ENCODE measurements around the gene PPM1E. TPM values are rescaled to one million over a fixed set of nuclear protein-coding genes. Genes with fewer than 3 reads are reported as not detected.

Gene PPM1E
- total and polyA plus RNA-seq, 2 experiments from 2014 or later: 0.42 to 0.77 TPM

GRCh38 chr17:58758890-58759289, 3.2 kb downstream of the PPM1E start:
- Histone ChIP-seq H3K27ac (no peak overlapping the region), H3K4me2 (no peak overlapping the region), H3K4me1 (ENCODE audit: insufficient read depth) (peaks cover 5% of the 10 kb centered on the region), H4K20me1 (ENCODE audit: insufficient read depth, poor library complexity, severe bottlenecking) (no peaks in the 10 kb centered on the region), H3K9me3 (ENCODE audit: low read depth) (no peaks in the 10 kb centered on the region), H3K36me3 (replicated peaks; ENCODE audit: insufficient read depth, low read depth) (no peaks in the 10 kb centered on the region), H3K79me2 (no peaks in the 10 kb centered on the region), H3K9me2 (replicated peaks; ENCODE audit: insufficient read depth) (no peaks in the 10 kb centered on the region), H2AFZ (no peak overlapping the region), H3K4me3 (no peak overlapping the region), H3K27me3 (peaks cover 63% of the 10 kb centered on the region)
- DNase-seq (ENCODE audit: low spot score): no peak
- 89% methylated on average over 8 of the region's 8 CpGs for WGBS (ENCODE audit: low lambda C conversion rate, missing lambda C conversion rate)
- no peak for TF ChIP-seq EZH2phosphoT487 (IDR thresholded peaks at IDR 0.05; ENCODE audit: low read depth, severe bottlenecking, unreplicated experiment)

- H3K4me3 ChIP-seq: no peak overlapping the region
- TF ChIP-seq CTCF (IDR thresholded peaks at IDR 0.05; ENCODE audit: poor library complexity): no peak
- TF ChIP-seq EZH2phosphoT487 (IDR thresholded peaks at IDR 0.05; ENCODE audit: low read depth, severe bottlenecking, unreplicated experiment): no peak
- TF ChIP-seq EZH2 (IDR thresholded peaks at IDR 0.05; ENCODE audit: borderline replicate concordance): no peak
- no peak for DNase-seq (ENCODE audit: low spot score)
- H3K79me2 ChIP-seq: no peaks in the 10 kb centered on the region
- peaks cover 60% of the 10 kb centered on the region for H3K27me3 ChIP-seq
- WGBS (ENCODE audit: low lambda C conversion rate, missing lambda C conversion rate): 50% methylated on average over 2 of the region's 2 CpGs
- H2AFZ ChIP-seq: no peak overlapping the region
- H4K20me1 ChIP-seq (ENCODE audit: insufficient read depth, poor library complexity, severe bottlenecking): no peaks in the 10 kb centered on the region
- H3K9me3 ChIP-seq (ENCODE audit: low read depth): no peaks in the 10 kb centered on the region
- H3K4me2 ChIP-seq: no peak overlapping the region
- H3K27ac ChIP-seq: no peak overlapping the region
- peaks cover 5% of the 10 kb centered on the region for H3K4me1 ChIP-seq (ENCODE audit: insufficient read depth)
- H3K36me3 ChIP-seq (replicated peaks; ENCODE audit: insufficient read depth, low read depth): no peaks in the 10 kb centered on the region
- H3K9me2 ChIP-seq (replicated peaks; ENCODE audit: insufficient read depth): no peaks in the 10 kb centered on the region
These were observed 3.9 kb downstream of the PPM1E start for GRCh38 chr17:58759522-58759921.

- Histone ChIP-seq H3K9me3 (ENCODE audit: low read depth) (no peaks in the 10 kb centered on the region), H3K27ac (no peak overlapping the region), H3K4me3 (no peak overlapping the region), H3K36me3 (replicated peaks; ENCODE audit: insufficient read depth, low read depth) (no peaks in the 10 kb centered on the region), H3K4me1 (ENCODE audit: insufficient read depth) (peaks cover 5% of the 10 kb centered on the region), H4K20me1 (ENCODE audit: insufficient read depth, poor library complexity, severe bottlenecking) (no peaks in the 10 kb centered on the region), H3K4me2 (no peak overlapping the region), H3K79me2 (no peaks in the 10 kb centered on the region), H3K9me2 (replicated peaks; ENCODE audit: insufficient read depth) (no peaks in the 10 kb centered on the region), H2AFZ (no peak overlapping the region), H3K27me3 (peaks cover 52% of the 10 kb centered on the region)
- TF ChIP-seq EZH2phosphoT487 (IDR thresholded peaks at IDR 0.05; ENCODE audit: low read depth, severe bottlenecking, unreplicated experiment) (no peak), EZH2 (IDR thresholded peaks at IDR 0.05; ENCODE audit: borderline replicate concordance) (no peak), CTCF (IDR thresholded peaks at IDR 0.05; ENCODE audit: poor library complexity) (no peak)
- DNase-seq (ENCODE audit: low spot score): no peak
- 64% methylated on average over 2 of the region's 2 CpGs for WGBS (ENCODE audit: low lambda C conversion rate, missing lambda C conversion rate)
These were observed 4.6 kb downstream of the PPM1E start for GRCh38 chr17:58760248-58760647.

- WGBS (ENCODE audit: low lambda C conversion rate, missing lambda C conversion rate): 83% methylated on average over 1 of the region's 1 CpG
- H3K4me3 ChIP-seq: no peak overlapping the region
- H3K4me1 ChIP-seq (ENCODE audit: insufficient read depth): no peaks in the 10 kb centered on the region
- no peak for DNase-seq (ENCODE audit: low spot score)
- TF ChIP-seq EZH2 (IDR thresholded peaks at IDR 0.05; ENCODE audit: borderline replicate concordance) (no peak), CTCF (IDR thresholded peaks at IDR 0.05; ENCODE audit: poor library complexity) (no peak), EZH2phosphoT487 (IDR thresholded peaks at IDR 0.05; ENCODE audit: low read depth, severe bottlenecking, unreplicated experiment) (no peak)
- H3K36me3 ChIP-seq (replicated peaks; ENCODE audit: insufficient read depth, low read depth): no peaks in the 10 kb centered on the region
- H3K9me2 ChIP-seq (replicated peaks; ENCODE audit: insufficient read depth): no peaks in the 10 kb centered on the region
- H3K79me2 ChIP-seq: no peaks in the 10 kb centered on the region
- H3K27ac ChIP-seq: no peak overlapping the region
- peaks cover 33% of the 10 kb centered on the region for H3K27me3 ChIP-seq
- no peaks in the 10 kb centered on the region for H4K20me1 ChIP-seq (ENCODE audit: insufficient read depth, poor library complexity, severe bottlenecking)
- no peaks in the 10 kb centered on the region for H3K9me3 ChIP-seq (ENCODE audit: low read depth)
- H3K4me2 ChIP-seq: no peak overlapping the region
- no peak overlapping the region for H2AFZ ChIP-seq
These were observed 7.6 kb downstream of the PPM1E start for GRCh38 chr17:58763263-58763662.
